HAP-1 (cell line): ENCODE data around the gene SLC66A1.
A peak's percentile ranks its signal among the peaks of the same experiment; 100 is the strongest.

Experiments used
- DNase-seq, 2 experiments: peaks; one replicate each; pipeline ENCODE4 v3.0.0-alpha.2; 2016 to 2020; ENCODE audit warnings: low spot score in 2 of 2
- H3K27me3 ChIP-seq: fragments of 250-450 bp; sonication (Bioruptor Pico); 2 replicates; pipeline ENCODE4 v1.5.1; 2020; ENCODE audit warnings: low read depth, mild to moderate bottlenecking, moderate library complexity
- H3K36me3 ChIP-seq: fragments of 250-450 bp; sonication (Bioruptor Pico); replicated peaks from 2 replicates; pipeline ENCODE4 v1.5.1; 2020; ENCODE audit warnings: mild to moderate bottlenecking
- H3K4me1 ChIP-seq: fragments of 250-450 bp; sonication (Bioruptor Pico); 2 replicates; pipeline ENCODE4 v1.5.1; 2020; ENCODE audit warnings: mild to moderate bottlenecking
- H3K4me3 ChIP-seq: fragments of 250-450 bp; sonication (Bioruptor Pico); 2 replicates; pipeline ENCODE4 v1.5.1; 2020; ENCODE audit warnings: mild to moderate bottlenecking, moderate library complexity
- H3K9me3 ChIP-seq: fragments of 250-450 bp; sonication (Bioruptor Pico); 2 replicates; pipeline ENCODE4 v1.5.1; 2020; ENCODE audit warnings: mild to moderate bottlenecking, moderate library complexity
- in situ Hi-C: fragments of 300-500 bp; cut with MboI; formaldehyde crosslinking; loops from 3 replicates; pipeline ENCODE4 v1.14.3; 2020; ENCODE audit warnings: low sequenced_read_pairs, inconsistent platforms, mixed read lengths

SLC66A1 gene

GRCh38 chr1:19310720-19311502, 1.2 kb upstream of the SLC66A1 start:
- peak in 1 of 2 experiments; percentile 47 for DNase-seq
- in situ Hi-C loops: no loop called here
- H3K27me3 ChIP-seq: no peaks in the 10 kb centered on the region
- H3K4me1 ChIP-seq: peaks cover 5% of the 10 kb centered on the region
- H3K4me3 ChIP-seq: peak overlapping the region; percentile 84
- peaks cover 25% of the 10 kb centered on the region for H3K36me3 ChIP-seq
- H3K9me3 ChIP-seq: no peaks in the 10 kb centered on the region

GRCh38 chr1:19311503-19311930, 609 bp upstream of the SLC66A1 start:
- Histone ChIP-seq H3K4me3 (peak overlapping the region; percentile 84), H3K9me3 (no peaks in the 10 kb centered on the region), H3K36me3 (peaks cover 22% of the 10 kb centered on the region), H3K27me3 (no peaks in the 10 kb centered on the region), H3K4me1 (peaks cover 5% of the 10 kb centered on the region)
- in situ Hi-C loops: no loop called here
- peak in 1 of 2 experiments; percentile 33 for DNase-seq

- no peaks in the 10 kb centered on the region for H3K27me3 ChIP-seq
- DNase-seq: peak in 1 of 2 experiments; percentile 12
- H3K9me3 ChIP-seq: no peaks in the 10 kb centered on the region
- peak overlapping the region; percentile 84 for H3K4me3 ChIP-seq
- H3K4me1 ChIP-seq: peaks cover 5% of the 10 kb centered on the region
- in situ Hi-C loops: no loop called here
- H3K36me3 ChIP-seq: peaks cover 14% of the 10 kb centered on the region
Observed at GRCh38 chr1:19312782-19313635, 883 bp downstream of the SLC66A1 start.

GRCh38 chr1:19313636-19313959, 1.5 kb downstream of the SLC66A1 start:
- H3K9me3 ChIP-seq: no peaks in the 10 kb centered on the region
- H3K4me3 ChIP-seq: no peak overlapping the region
- peaks cover 5% of the 10 kb centered on the region for H3K4me1 ChIP-seq
- peaks cover 8% of the 10 kb centered on the region for H3K36me3 ChIP-seq
- DNase-seq: no peak
- in situ Hi-C loops: no loop called here
- H3K27me3 ChIP-seq: no peaks in the 10 kb centered on the region

- Histone ChIP-seq H3K4me1 (peaks cover 5% of the 10 kb centered on the region), H3K4me3 (no peak overlapping the region), H3K27me3 (no peaks in the 10 kb centered on the region), H3K36me3 (peaks cover 2% of the 10 kb centered on the region; the same call in 1 of the 2 replicates), H3K9me3 (no peaks in the 10 kb centered on the region)
- DNase-seq: no peak
- in situ Hi-C loops: no loop called here
Observed at GRCh38 chr1:19313961-19314882, 2.1 kb downstream of the SLC66A1 start.

- Histone ChIP-seq H3K9me3 (no peaks in the 10 kb centered on the region), H3K27me3 (no peaks in the 10 kb centered on the region), H3K4me1 (peaks cover 5% of the 10 kb centered on the region), H3K36me3 (no peaks in the 10 kb centered on the region), H3K4me3 (no peak overlapping the region)
- in situ Hi-C loops: no loop called here
- no peak for DNase-seq
Observed at GRCh38 chr1:19315378-19316198, 3.5 kb downstream of the SLC66A1 start.

GRCh38 chr1:19317126-19317910, 5.2 kb downstream of the SLC66A1 start:
- Histone ChIP-seq H3K27me3 (no peaks in the 10 kb centered on the region), H3K9me3 (no peaks in the 10 kb centered on the region), H3K36me3 (no peaks in the 10 kb centered on the region; the same call in 1 of the 2 replicates), H3K4me1 (0 out of 2 replicates have a peak, but pooled peaks cover 2% of the 10 kb centered on the region), H3K4me3 (no peak overlapping the region)
- in situ Hi-C loops: no loop called here
- no peak for DNase-seq

GRCh38 chr1:19319196-19319595, 7.1 kb downstream of the SLC66A1 start:
- in situ Hi-C loops: no loop called here
- no peak for DNase-seq
- H3K36me3 ChIP-seq: no peaks in the 10 kb centered on the region; the same call in 1 of the 2 replicates
- no peaks in the 10 kb centered on the region for H3K27me3 ChIP-seq
- H3K4me1 ChIP-seq: no peaks in the 10 kb centered on the region
- no peaks in the 10 kb centered on the region for H3K9me3 ChIP-seq
- no peak overlapping the region for H3K4me3 ChIP-seq

- H3K9me3 ChIP-seq: no peaks in the 10 kb centered on the region
- no peaks in the 10 kb centered on the region; the same call in 1 of the 2 replicates for H3K36me3 ChIP-seq
- in situ Hi-C loops: no loop called here
- no peaks in the 10 kb centered on the region for H3K27me3 ChIP-seq
- DNase-seq: no peak
- H3K4me3 ChIP-seq: no peak overlapping the region
- no peaks in the 10 kb centered on the region for H3K4me1 ChIP-seq
Observed at GRCh38 chr1:19321071-19321470, 8.9 kb downstream of the SLC66A1 start.

GRCh38 chr1:19322481-19322880, 10.4 kb downstream of the SLC66A1 start:
- no peak for DNase-seq
- in situ Hi-C loops: no loop called here
- no peaks in the 10 kb centered on the region for H3K27me3 ChIP-seq
- no peaks in the 10 kb centered on the region for H3K9me3 ChIP-seq
- H3K36me3 ChIP-seq: no peaks in the 10 kb centered on the region; the same call in 1 of the 2 replicates
- no peaks in the 10 kb centered on the region for H3K4me1 ChIP-seq
- H3K4me3 ChIP-seq: no peak overlapping the region

- H3K36me3 ChIP-seq: peaks cover 3% of the 10 kb centered on the region; the same call in 1 of the 2 replicates
- in situ Hi-C loops: no loop called here
- H3K9me3 ChIP-seq: no peaks in the 10 kb centered on the region
- H3K4me1 ChIP-seq: no peaks in the 10 kb centered on the region
- H3K4me3 ChIP-seq: no peak overlapping the region
- no peak for DNase-seq
- no peaks in the 10 kb centered on the region for H3K27me3 ChIP-seq
Observed at GRCh38 chr1:19323987-19324664, 12.0 kb downstream of the SLC66A1 start.

- H3K27me3 ChIP-seq: no peaks in the 10 kb centered on the region
- in situ Hi-C loops: no loop called here
- no peak for DNase-seq
- H3K4me1 ChIP-seq: no peaks in the 10 kb centered on the region
- H3K9me3 ChIP-seq: no peaks in the 10 kb centered on the region
- peaks cover 3% of the 10 kb centered on the region; the same call in 1 of the 2 replicates for H3K36me3 ChIP-seq
- H3K4me3 ChIP-seq: no peak overlapping the region
Observed at GRCh38 chr1:19324665-19324990, 12.5 kb downstream of the SLC66A1 start.
